Stomach (tissue), 9 donors: ENCODE results near the gene PRKCSH. TPM values are rescaled to one million over a fixed set of nuclear protein-coding genes. Genes with fewer than 3 reads are reported as not detected.

Experiments used
- DNase-seq, 2 donors: peaks; one replicate each; pipeline versions ENCODE4 v3.0.0 to v3.0.0-alpha.2; 2013 to 2019
- H3K27ac ChIP-seq, 5 donors: fragments of 200-600 bp in 4 of 5; sonication (generic) in 4 of 5; one replicate each; pipeline ENCODE4 v1.5.1; 2013 to 2019; ENCODE audit warnings: mild to moderate bottlenecking in 1 of 5, moderate library complexity in 1 of 5
- H3K27me3 ChIP-seq, 3 donors: fragments of 200-600 bp; sonication (generic); one replicate each; pipeline ENCODE4 v1.5.1; 2017 to 2019; ENCODE audit warnings: mixed run types in 1 of 3
- H3K36me3 ChIP-seq, 4 donors: fragments of 200-600 bp; sonication (generic); 1 replicate in 3 of 4; 2 replicates in 1 of 4; pipeline ENCODE4 v1.5.1; 2016 to 2019
- H3K4me1 ChIP-seq, 4 donors: fragments of 200-600 bp; sonication (generic); one replicate each; pipeline ENCODE4 v1.5.1; 2016 to 2019
- H3K4me3 ChIP-seq, 4 donors: fragments of 200-600 bp; sonication (generic) in 3 of 4; one replicate each; pipeline ENCODE4 v1.5.1; 2016 to 2019; ENCODE audit warnings: mild to moderate bottlenecking in 1 of 4
- H3K9me3 ChIP-seq, 4 donors: fragments of 200-600 bp; sonication (generic); one replicate each; pipeline ENCODE4 v1.5.1; 2016 to 2019
- CTCF ChIP-seq, 7 experiments: fragments of 450-650 bp in 4 of 7; fragments of 200-600 bp in 3 of 7; sonication (generic) in 3 of 7; IDR thresholded peaks; one replicate each; pipeline ENCODE4 v1.5.1; 2016 to 2019; ENCODE audit warnings: antibody characterized with exemption in 7 of 7, control low read depth in 2 of 7, mild to moderate bottlenecking in 1 of 7
- EP300 ChIP-seq: sonication (generic); formaldehyde crosslinking; IDR thresholded peaks from one replicate; pipeline ENCODE4 v1.6.1; 2017; ENCODE audit warnings: antibody characterized with exemption
- POLR2A ChIP-seq, 4 donors: fragments of 450-650 bp; IDR thresholded peaks; one replicate each; pipeline ENCODE4 v1.6.1; 2016; ENCODE audit warnings: antibody characterized with exemption in 4 of 4, control low read depth in 2 of 4, mild to moderate bottlenecking in 1 of 4, moderate library complexity in 1 of 4
- POLR2AphosphoS5 ChIP-seq, 3 donors: sonication (generic); formaldehyde crosslinking; IDR thresholded peaks; one replicate each; pipeline ENCODE4 v1.6.1; 2016; ENCODE audit warnings: antibody characterized with exemption in 3 of 3
- WGBS, 5 donors: extraction: QIAGEN DNeasy Blood & Tissue Kit in 3 of 5; methylation state at CpG; one replicate each; pipeline versions ENCODE4 v1.1.5 to v1.1.7; 2013 to 2018; 5-methylcytosine and 5-hydroxymethylcytosine counted together
- intact Hi-C: fragments of 100-400 bp; cut with DNase I; formaldehyde crosslinking; loops from one replicate; pipeline ENCODE4 v1.15.1; 2023; ENCODE audit warnings: low total_unique reads
- polyA plus RNA-seq, 3 donors: library from polyadenylated mRNA; stranded (reverse); fragments of 200-250 nt; gene quantifications; one replicate each; pipeline ENCODE4 v1.2.3, GENCODE V29; 2013
- total RNA-seq, 5 donors: library from RNA; depleted of rRNA; stranded (reverse); fragments of >200 nt; gene quantifications; one replicate each; pipeline versions ENCODE4 v1.1.0 to v1.2.3, GENCODE V29; 2014 to 2016
- donor health status: healthy with polysubstance abuse.
- donor health status: Bipolar disorder and iron deficiency.
- donor health status: healthy.

PRKCSH gene
- total and polyA plus RNA-seq, 8 donors: 30.3 to 221 (median 112) TPM

GRCh38 chr19:11479898-11480714, 44.7 kb downstream of the PRKCSH start:
- peaks cover 27 to 72% (median 48%) of the 10 kb centered on the region in 3 donors for H3K27me3 ChIP-seq
- intact Hi-C loops: no loop called here
- WGBS, 5 donors: 4 to 8% (median 8%) methylated on average over 16 to 82 of the region's 86 CpGs

GRCh38 chr19:11480715-11481533, 45.5 kb downstream of the PRKCSH start, which contains the start of gene ELAVL3:
ELAVL3 (minus strand) TSS chr19:11481046; CDS start chr19:11480608, 438 bp downstream.
- H3K4me1 ChIP-seq: peaks cover 31 to 48% (median 42%) of the 10 kb centered on the region in 4 donors
- H3K36me3 ChIP-seq: peaks cover 6 to 26% (median 16%) of the 10 kb centered on the region in 4 donors
- intact Hi-C loops: no loop called here
- no peak for TF ChIP-seq EP300
- TF ChIP-seq POLR2A (IDR thresholded peaks at IDR 0.05): no peak
- TF ChIP-seq CTCF (IDR thresholded peaks at IDR 0.05): no peak
- no peak for TF ChIP-seq POLR2AphosphoS5 (IDR thresholded peaks at IDR 0.05)
- WGBS, 5 donors: 7 to 16% (median 10%) methylated on average over 35 to 76 of the region's 77 CpGs
- peaks cover 27 to 79% (median 48%) of the 10 kb centered on the region in 3 donors for H3K27me3 ChIP-seq
- DNase-seq: peak in 1 of 2 donors; percentile 68
- H3K4me3 ChIP-seq: peak within 1 kb of the TSS; percentile 24 to 41 (median 32)
- H3K9me3 ChIP-seq: no peaks in the 10 kb centered on the region
- H3K27ac ChIP-seq: no peak within 1 kb of the TSS

More at GRCh38 chr19:11479898-11480714, 44.7 kb downstream of the PRKCSH start:
- Histone ChIP-seq H3K36me3 (peaks cover 6 to 18% (median 13%) of the 10 kb centered on the region in 4 donors), H3K27ac (no peak overlapping the region), H3K4me3 (peak overlapping the region; percentile 9 to 31 (median 15)), H3K4me1 (peaks cover 31 to 48% (median 42%) of the 10 kb centered on the region in 4 donors), H3K9me3 (no peaks in the 10 kb centered on the region)
- TF ChIP-seq CTCF (IDR thresholded peaks at IDR 0.05) (no peak), EP300 (no peak), POLR2A (IDR thresholded peaks at IDR 0.05) (no peak), POLR2AphosphoS5 (IDR thresholded peaks at IDR 0.05) (no peak)
- peak in 1 of 2 donors; percentile 38 for DNase-seq

- Histone ChIP-seq H3K9me3 (no peaks in the 10 kb centered on the region), H3K4me3 (peak overlapping the region; percentile 24 to 41 (median 32)), H3K27me3 (peaks cover 27 to 87% (median 48%) of the 10 kb centered on the region in 3 donors), H3K4me1 (peaks cover 31 to 48% (median 42%) of the 10 kb centered on the region in 4 donors), H3K36me3 (peaks cover 6 to 33% (median 23%) of the 10 kb centered on the region in 4 donors), H3K27ac (no peak overlapping the region)
- intact Hi-C loops: no loop called here
- DNase-seq: peak; percentile 45 to 85
- WGBS, 5 donors: 4 to 7% (median 6%) methylated on average over 35 to 50 of the region's 50 CpGs
- no peak for TF ChIP-seq POLR2AphosphoS5 (IDR thresholded peaks at IDR 0.05)
- no peak for TF ChIP-seq EP300
- TF ChIP-seq POLR2A (IDR thresholded peaks at IDR 0.05): no peak
- no peak for TF ChIP-seq CTCF (IDR thresholded peaks at IDR 0.05)
Measured at GRCh38 chr19:11481534-11482383, 46.3 kb downstream of the PRKCSH start.
